Measurements from ENCODE around the gene INO80.
"Not testable (repeated sequence)": the region's sequence is repeated elsewhere in the genome, so short reads cannot be mapped to it uniquely, and the experiment has no call there.

INO80 gene

DNA sequence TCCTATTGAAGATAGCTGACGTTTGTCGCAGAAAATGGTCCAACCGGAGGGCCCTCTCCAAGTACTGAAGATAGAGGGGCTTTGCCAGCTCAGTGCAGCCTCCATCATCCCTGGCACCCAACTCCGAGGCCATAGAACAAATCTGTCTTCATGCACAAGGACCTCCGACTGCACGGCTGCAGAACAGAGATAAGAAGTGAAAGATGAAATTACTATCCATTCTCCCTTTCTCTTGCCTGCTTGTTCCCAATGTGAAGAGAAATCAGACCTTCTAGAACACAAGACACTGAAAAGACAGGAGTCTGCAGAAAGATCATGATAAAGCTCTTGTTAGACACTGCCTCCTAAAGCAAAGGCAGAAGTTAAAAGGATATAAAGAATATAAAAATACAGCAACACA lies 19.9 kb downstream of the INO80 start:
- no peaks in the 10 kb centered on the region for H3K4me1 ChIP-seq (ENCODE audit: insufficient read depth, low read length)
- H3K9ac ChIP-seq (ENCODE audit: low read depth, low read length) = no peak overlapping the region
- no peaks in the 10 kb centered on the region for H3K9me3 ChIP-seq (ENCODE audit: control insufficient read depth, insufficient read depth, low read length)
- H3K36me3 ChIP-seq (ENCODE audit: insufficient read depth, low read length) = peaks cover 11% of the 10 kb centered on the region; the same call in 1 of the 2 replicates

DNA sequence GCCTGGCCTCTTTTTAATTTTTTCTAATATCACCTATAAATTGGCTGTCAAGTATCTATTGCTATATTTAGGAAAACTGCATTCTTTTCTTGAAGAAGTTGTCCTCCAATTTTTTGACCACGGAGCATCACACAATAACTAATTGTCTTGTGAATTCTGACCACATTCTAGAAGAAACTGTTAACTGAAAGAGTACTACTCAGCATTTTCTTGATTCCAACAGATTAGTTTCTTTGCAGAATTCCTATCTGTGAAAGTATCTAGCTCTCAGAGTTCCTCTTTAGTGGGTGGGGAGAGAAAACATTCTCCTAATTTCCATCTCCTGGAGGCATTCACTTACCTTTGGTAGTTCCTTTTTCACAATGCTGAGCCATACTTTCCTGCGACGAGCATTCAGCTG lies 31.1 kb downstream of the INO80 start:
- Histone ChIP-seq H3K9ac (ENCODE audit: low read depth, low read length) (no peak overlapping the region), H3K9me3 (ENCODE audit: control insufficient read depth, insufficient read depth, low read length) (no peaks in the 10 kb centered on the region), H3K4me1 (ENCODE audit: insufficient read depth, low read length) (no peaks in the 10 kb centered on the region), H3K36me3 (ENCODE audit: insufficient read depth, low read length) (peaks cover 17% of the 10 kb centered on the region)

DNA sequence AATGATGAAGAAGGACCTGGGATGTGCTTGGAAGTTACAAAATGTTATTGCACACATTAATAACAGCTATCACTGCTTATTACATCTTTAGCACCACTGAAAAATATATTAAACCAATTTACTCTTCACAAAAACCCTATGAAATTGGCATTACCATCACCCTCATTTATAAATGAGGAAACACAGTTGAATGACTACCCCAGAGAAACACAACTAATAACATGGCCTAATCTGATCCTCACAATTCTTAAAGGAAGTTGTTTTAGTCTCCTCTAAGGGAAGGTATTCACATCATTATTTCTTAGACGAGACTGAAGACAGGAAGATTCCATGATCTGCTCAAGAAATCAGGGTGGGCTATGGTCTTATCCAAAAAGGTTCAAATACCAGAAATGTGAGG lies 35.9 kb downstream of the INO80 start:
- Histone ChIP-seq H3K36me3 (ENCODE audit: insufficient read depth, low read length) (peaks cover 32% of the 10 kb centered on the region), H3K9ac (ENCODE audit: low read depth, low read length) (no peak overlapping the region), H3K9me3 (ENCODE audit: control insufficient read depth, insufficient read depth, low read length) (no peaks in the 10 kb centered on the region), H3K4me1 (ENCODE audit: insufficient read depth, low read length) (no peaks in the 10 kb centered on the region)

DNA sequence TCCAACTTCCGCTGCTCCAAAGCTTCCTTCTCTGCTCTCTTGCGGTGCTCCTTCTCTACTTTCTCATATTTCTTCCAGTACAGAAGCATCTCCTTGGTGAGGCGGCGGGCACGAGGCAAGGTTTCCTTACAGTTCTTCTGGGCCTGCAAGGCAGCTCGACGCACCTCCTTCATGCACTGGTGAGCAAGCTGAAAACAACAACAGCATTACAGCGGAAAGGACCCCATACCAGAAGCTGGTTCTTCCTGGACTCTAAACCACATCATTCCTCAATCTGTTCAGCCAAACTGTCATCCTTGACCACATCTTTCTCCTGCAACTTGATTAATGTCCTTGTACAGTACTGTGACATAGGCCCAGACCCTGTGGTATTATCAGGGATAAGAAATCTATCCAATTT lies 36.4 kb downstream of the INO80 start:
- H3K36me3 ChIP-seq (ENCODE audit: insufficient read depth, low read length) = peaks cover 28% of the 10 kb centered on the region

DNA sequence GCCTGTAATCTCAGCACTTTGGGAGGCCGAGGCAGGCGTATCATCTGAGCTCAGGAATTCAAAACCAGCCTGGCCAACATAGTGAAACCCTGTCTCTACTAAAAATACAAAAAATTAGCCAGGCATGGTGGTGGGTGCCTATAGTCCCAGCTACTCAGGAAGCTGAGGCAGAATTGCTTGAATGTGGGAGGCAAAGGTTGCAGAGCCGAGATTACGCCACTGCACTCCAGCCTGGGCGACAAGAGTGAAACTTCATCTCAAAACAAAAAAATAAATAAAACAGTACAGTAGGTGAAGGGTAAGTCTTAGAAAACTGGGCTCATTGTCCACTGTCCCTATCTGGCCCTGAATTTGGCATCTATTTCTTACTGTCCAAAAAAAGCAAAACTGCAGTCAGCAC lies 37.2 kb downstream of the INO80 start:
- peaks cover 28% of the 10 kb centered on the region for H3K36me3 ChIP-seq (ENCODE audit: insufficient read depth, low read length)
- not testable (repeated sequence) for H3K4me1 ChIP-seq (ENCODE audit: insufficient read depth, low read length); H3K9ac ChIP-seq (ENCODE audit: low read depth, low read length); H3K9me3 ChIP-seq (ENCODE audit: control insufficient read depth, insufficient read depth, low read length)

More for the DNA sequence above, 36.4 kb downstream of the INO80 start:
- H3K9me3 ChIP-seq (ENCODE audit: control insufficient read depth, insufficient read depth, low read length) = no peaks in the 10 kb centered on the region
- no peak overlapping the region for H3K9ac ChIP-seq (ENCODE audit: low read depth, low read length)
- no peaks in the 10 kb centered on the region for H3K4me1 ChIP-seq (ENCODE audit: insufficient read depth, low read length)

DNA sequence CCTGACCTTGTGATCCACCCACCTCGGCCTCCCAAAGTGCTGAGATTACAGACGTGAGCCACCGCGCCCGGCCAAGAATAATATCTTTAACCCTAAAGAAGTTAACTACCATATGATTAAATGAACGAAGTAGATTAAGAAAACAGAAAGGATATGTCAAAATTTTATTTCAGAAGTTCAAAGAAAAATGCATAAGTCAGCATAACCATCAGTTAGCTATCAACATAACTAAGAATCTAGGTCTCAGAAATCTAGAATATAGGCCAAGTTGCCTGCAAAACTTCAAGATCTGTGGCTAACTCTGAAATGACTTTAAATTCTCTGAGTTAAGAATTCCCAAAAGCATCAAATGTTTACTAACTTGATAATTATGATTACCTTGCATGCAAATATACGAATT lies 38.0 kb downstream of the INO80 start:
- peaks cover 32% of the 10 kb centered on the region for H3K36me3 ChIP-seq (ENCODE audit: insufficient read depth, low read length)
- H3K9ac ChIP-seq (ENCODE audit: low read depth, low read length) = no peak overlapping the region
- no peaks in the 10 kb centered on the region for H3K9me3 ChIP-seq (ENCODE audit: control insufficient read depth, insufficient read depth, low read length)
- no peaks in the 10 kb centered on the region for H3K4me1 ChIP-seq (ENCODE audit: insufficient read depth, low read length)

DNA sequence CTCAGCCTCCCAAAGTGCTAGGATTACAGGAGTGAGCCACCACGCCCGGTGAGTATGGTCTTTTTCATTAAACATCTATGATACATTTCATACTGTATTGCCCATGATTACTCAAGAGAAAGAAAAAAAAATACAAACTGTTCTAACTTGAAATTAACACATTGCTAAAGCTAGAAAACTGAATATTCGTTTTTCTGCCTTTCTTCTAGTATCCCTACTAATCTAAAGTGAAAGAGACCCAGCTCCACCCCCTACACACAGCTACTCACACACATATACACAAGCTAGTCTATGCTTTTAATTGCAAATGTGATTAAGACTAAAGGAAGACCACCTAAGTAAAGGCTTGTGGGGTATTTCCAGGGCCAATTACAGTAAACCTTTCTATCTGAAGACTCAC lies 43.1 kb downstream of the INO80 start:
- H3K4me1 ChIP-seq (ENCODE audit: insufficient read depth, low read length) = no peaks in the 10 kb centered on the region

DNA sequence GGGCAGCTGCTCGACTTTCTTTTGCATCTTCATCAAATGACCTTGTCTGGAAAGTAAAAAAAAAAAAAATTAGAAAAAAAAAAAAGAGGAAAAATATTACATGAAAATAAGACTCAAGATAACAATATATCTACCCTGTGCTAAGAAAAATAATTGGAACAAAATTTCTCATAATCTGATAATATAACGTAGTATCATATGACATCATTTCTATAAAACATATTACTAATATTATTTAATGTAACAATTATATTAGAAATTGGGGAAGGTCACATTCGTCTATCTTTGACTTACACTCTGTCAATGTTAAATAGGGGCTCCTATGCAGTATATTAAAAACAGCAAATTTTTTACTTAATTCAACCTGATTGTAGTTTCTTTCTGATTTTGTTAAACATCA lies 44.1 kb downstream of the INO80 start:
- H3K4me1 ChIP-seq (ENCODE audit: insufficient read depth, low read length) = no peaks in the 10 kb centered on the region
- H3K9me3 ChIP-seq (ENCODE audit: control insufficient read depth, insufficient read depth, low read length) = no peaks in the 10 kb centered on the region
- H3K9ac ChIP-seq (ENCODE audit: low read depth, low read length) = no peak overlapping the region
- peaks cover 25% of the 10 kb centered on the region for H3K36me3 ChIP-seq (ENCODE audit: insufficient read depth, low read length)

More for the DNA sequence above, 43.1 kb downstream of the INO80 start:
- H3K9me3 ChIP-seq (ENCODE audit: control insufficient read depth, insufficient read depth, low read length) = no peaks in the 10 kb centered on the region
- no peak overlapping the region for H3K9ac ChIP-seq (ENCODE audit: low read depth, low read length)
- H3K36me3 ChIP-seq (ENCODE audit: insufficient read depth, low read length) = peaks cover 30% of the 10 kb centered on the region

DNA sequence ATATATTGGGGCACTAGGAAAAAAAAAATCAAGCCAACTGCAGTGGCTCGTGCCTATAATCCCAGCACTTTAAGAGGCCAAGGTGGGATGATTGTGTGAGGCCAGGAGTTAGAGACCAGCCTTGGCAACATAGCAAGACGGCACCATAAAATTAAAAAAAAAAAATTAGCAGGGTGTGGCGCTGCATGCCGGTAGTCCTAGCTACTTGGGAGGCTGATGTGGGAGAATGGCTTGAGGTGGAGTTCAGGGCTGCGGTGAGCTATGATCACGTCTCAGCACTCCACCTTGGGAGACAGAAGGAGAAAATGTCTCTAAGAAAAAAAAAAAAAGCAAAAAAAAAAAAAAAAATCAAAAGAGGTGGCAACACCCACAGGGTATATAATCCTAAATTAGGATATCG lies 49.6 kb downstream of the INO80 start:
- peaks cover 17% of the 10 kb centered on the region for H3K9me3 ChIP-seq (ENCODE audit: control insufficient read depth, insufficient read depth, low read length)
- H3K9ac ChIP-seq (ENCODE audit: low read depth, low read length) = no peak overlapping the region
- no peaks in the 10 kb centered on the region for H3K4me1 ChIP-seq (ENCODE audit: insufficient read depth, low read length)
- peaks cover 23% of the 10 kb centered on the region for H3K36me3 ChIP-seq (ENCODE audit: insufficient read depth, low read length)

DNA sequence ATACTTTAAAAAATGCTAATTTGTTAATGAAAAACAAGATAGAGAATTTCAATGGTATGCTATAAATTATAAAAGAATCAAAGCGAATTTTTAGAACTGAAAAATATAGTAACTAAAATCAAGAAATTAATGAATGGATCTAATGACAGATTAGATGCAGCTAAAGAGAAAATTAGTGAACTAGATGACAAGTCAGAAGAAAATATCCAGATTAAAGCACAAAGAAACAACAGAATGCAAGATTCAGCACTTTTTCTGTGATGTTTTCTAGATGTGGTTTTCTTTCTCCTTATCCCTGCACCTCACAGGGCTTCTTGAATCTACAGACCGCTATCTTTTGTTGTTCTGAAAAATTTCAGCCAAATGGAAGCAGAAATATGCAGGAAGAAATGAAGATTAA lies 54.4 kb downstream of the INO80 start:
- Histone ChIP-seq H3K9me3 (ENCODE audit: control insufficient read depth, insufficient read depth, low read length) (peaks cover 19% of the 10 kb centered on the region), H3K4me1 (ENCODE audit: insufficient read depth, low read length) (no peaks in the 10 kb centered on the region), H3K9ac (ENCODE audit: low read depth, low read length) (no peak overlapping the region), H3K36me3 (ENCODE audit: insufficient read depth, low read length) (peaks cover 19% of the 10 kb centered on the region)

DNA sequence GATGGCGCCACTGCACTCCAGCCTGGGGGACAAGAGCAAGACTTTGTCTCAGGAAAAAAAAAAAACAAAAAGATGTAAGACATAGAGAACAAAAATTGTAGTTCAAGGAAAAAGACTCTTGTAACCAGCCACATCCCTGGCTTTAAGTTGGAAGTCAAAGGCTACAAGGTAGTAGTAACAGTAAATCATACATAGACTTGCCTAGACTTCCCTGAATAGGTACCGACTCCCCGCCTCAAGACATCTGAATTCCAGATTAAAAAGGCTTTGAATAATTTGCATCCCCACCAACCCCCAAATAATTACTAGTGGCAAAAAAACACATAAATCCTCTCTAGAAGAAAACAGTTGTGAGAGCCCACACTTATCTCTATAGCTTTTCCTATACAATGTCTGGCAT lies 55.6 kb downstream of the INO80 start:
- H3K9ac ChIP-seq (ENCODE audit: low read depth, low read length) = no peak overlapping the region
- no peaks in the 10 kb centered on the region for H3K4me1 ChIP-seq (ENCODE audit: insufficient read depth, low read length)
- peaks cover 19% of the 10 kb centered on the region for H3K9me3 ChIP-seq (ENCODE audit: control insufficient read depth, insufficient read depth, low read length)
- H3K36me3 ChIP-seq (ENCODE audit: insufficient read depth, low read length) = peaks cover 24% of the 10 kb centered on the region

DNA sequence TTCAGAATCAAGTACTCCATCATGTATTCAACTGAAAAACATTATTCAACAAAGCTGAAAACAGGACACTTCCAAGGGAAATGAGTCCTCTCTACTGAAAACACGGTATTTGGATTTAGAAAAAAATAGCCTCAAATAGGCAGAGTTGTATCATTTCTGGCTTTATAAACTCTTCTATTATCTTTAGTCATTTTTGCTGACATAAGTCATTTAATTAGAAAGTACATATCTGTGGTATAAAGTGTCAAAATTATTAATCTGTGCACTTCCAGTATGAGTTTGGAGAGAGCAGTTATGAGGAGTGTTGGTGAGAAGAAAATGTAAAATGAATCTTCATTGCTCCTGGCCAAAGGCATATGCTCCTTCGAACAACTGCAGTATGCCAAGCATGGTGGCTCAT lies 59.3 kb downstream of the INO80 start:
- H3K36me3 ChIP-seq (ENCODE audit: insufficient read depth, low read length) = peaks cover 19% of the 10 kb centered on the region
- no peak overlapping the region for H3K9ac ChIP-seq (ENCODE audit: low read depth, low read length)
- H3K9me3 ChIP-seq (ENCODE audit: control insufficient read depth, insufficient read depth, low read length) = peaks cover 5% of the 10 kb centered on the region; the same call in 1 of the 2 replicates
- no peaks in the 10 kb centered on the region for H3K4me1 ChIP-seq (ENCODE audit: insufficient read depth, low read length)

DNA sequence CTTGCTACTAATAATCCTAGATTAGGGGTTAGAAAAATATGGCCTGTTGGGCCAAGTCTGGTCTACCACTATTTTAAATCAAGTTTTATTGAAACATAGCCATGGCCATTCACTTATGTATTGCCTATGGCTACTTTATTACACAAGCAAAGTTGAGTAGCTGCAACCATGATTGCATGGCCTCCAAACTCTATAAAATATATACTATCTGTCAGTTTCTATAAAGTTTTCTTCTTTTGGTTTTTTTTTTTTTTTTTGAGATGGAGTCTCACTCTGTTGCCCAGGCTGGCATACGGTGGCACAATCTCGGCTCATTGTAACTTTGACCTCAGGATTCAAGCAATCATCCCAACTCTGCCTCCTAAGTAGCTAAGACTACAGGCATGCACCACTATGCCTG lies 60.4 kb downstream of the INO80 start:
- H3K36me3 ChIP-seq (ENCODE audit: insufficient read depth, low read length) = peaks cover 19% of the 10 kb centered on the region

DNA sequence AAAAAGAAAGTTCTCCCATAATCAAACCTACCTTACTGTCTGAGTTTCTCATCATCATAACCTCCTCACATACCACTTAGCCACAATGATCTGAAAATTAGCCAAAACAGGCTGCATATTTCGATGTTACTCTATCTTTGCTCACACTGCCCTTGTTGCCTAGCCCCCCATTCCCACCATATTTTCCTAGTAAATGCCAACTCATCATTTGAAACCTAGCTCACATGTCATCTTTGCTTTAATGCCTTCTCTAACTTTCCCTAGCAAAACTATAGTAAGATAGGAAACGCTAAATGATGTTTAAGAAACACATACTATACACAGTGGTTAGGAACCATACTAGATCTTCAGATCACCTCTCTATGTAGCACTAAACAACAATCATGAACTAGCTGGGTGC lies 64.9 kb downstream of the INO80 start:
- no peak overlapping the region for H3K9ac ChIP-seq (ENCODE audit: low read depth, low read length)
- no peaks in the 10 kb centered on the region for H3K4me1 ChIP-seq (ENCODE audit: insufficient read depth, low read length)
- H3K36me3 ChIP-seq (ENCODE audit: insufficient read depth, low read length) = peaks cover 28% of the 10 kb centered on the region
- no peaks in the 10 kb centered on the region for H3K9me3 ChIP-seq (ENCODE audit: control insufficient read depth, insufficient read depth, low read length)

More for the DNA sequence above, 60.4 kb downstream of the INO80 start:
- Histone ChIP-seq H3K9me3 (ENCODE audit: control insufficient read depth, insufficient read depth, low read length) (no peaks in the 10 kb centered on the region), H3K9ac (ENCODE audit: low read depth, low read length) (no peak overlapping the region), H3K4me1 (ENCODE audit: insufficient read depth, low read length) (no peaks in the 10 kb centered on the region)

DNA sequence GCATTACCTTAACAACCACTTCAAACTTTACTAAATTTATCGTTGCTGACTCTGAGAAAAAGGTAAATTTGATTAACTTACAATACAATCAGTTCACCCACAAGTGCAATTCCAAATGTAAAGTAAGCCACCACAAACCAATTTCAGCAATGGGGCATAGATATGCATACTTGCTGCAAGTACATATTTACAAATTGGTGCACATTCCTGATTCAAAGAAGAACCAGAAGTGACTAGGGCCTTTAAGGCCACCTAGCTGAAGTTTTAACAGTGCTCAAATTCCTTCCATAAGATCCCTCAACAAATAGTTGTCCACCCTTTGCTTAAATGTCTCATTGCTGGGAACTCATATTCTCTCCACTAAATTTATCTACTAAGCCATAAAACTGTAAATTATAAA lies 67.2 kb downstream of the INO80 start:
- Histone ChIP-seq H3K4me1 (ENCODE audit: insufficient read depth, low read length) (no peaks in the 10 kb centered on the region), H3K36me3 (ENCODE audit: insufficient read depth, low read length) (peaks cover 19% of the 10 kb centered on the region), H3K9me3 (ENCODE audit: control insufficient read depth, insufficient read depth, low read length) (no peaks in the 10 kb centered on the region), H3K9ac (ENCODE audit: low read depth, low read length) (no peak overlapping the region)

DNA sequence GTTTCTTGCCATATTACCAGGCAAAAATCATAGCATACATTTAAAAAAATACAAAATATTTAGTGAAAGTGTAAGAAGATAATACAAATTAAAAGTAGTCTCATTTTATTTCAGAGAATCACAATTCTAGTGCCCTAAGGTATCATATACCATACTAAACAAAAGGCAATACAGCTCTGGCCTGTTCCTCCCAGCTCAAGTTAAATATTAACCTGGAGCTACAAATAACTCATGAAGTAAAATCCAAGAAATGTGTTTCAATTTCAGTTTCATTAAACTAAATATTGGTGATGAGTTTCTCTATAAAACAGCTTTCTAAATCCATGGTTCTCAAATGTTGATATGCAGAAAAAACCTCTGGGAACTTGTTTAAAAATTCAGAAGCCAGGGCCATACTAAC lies 67.7 kb downstream of the INO80 start:
- peaks cover 19% of the 10 kb centered on the region for H3K36me3 ChIP-seq (ENCODE audit: insufficient read depth, low read length)
- H3K4me1 ChIP-seq (ENCODE audit: insufficient read depth, low read length) = no peaks in the 10 kb centered on the region
- no peaks in the 10 kb centered on the region for H3K9me3 ChIP-seq (ENCODE audit: control insufficient read depth, insufficient read depth, low read length)
- no peak overlapping the region for H3K9ac ChIP-seq (ENCODE audit: low read depth, low read length)

All from ES-I3 (cell line).